ENCODE measurements around the gene HOXB7. TPM values are rescaled to one million over a fixed set of nuclear protein-coding genes. Genes with fewer than 3 reads are reported as not detected.

Gene HOXB7
- total RNA-seq, 2 experiments from 2014 or later: 9.2 to 16.3 TPM

DNA sequence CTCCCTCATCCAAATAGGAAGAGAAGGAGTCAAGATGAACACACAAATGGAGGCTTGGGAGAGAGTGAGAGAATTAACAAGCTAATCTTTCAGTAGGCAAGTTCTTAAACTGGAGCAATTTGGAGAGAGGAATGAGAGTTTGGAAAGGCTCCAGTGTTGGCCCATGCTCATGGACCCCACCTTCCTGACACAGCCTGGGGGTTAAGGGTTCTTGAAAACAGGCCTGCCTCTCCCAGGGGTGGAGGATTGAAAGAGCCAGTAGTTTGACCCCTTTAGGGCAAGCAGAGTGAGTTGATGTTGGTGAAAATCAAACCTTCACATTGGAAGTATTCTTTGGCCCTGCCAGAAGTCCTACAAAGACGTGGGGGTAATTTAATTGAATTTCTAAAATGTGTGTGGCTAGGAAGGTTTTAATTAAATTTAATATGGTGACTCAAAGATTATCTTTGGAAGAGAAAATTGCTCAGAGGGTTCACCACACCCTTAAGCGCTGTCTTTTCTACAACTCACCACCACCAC, 26.5 kb downstream of the HOXB7 start:
- H3K4me1 ChIP-seq (ENCODE audit: insufficient read depth, low read length, poor library complexity, severe bottlenecking): peaks cover 34% of the 10 kb centered on the region
- ChIA-PET POLR2A (no interaction called here), CTCF (ENCODE audit: unreplicated experiment) (no interaction called here)
- no peak overlapping the region for H2AFZ ChIP-seq (ENCODE audit: low read length)
- H3K9me3 ChIP-seq (ENCODE audit: low read length): no peaks in the 10 kb centered on the region
- intact Hi-C loops (cut with micrococcal nuclease; ENCODE audit: unreplicated experiment): no loop called here
- H3K79me2 ChIP-seq (ENCODE audit: insufficient read depth, low read depth, low read length): no peaks in the 10 kb centered on the region
- TF ChIP-seq EZH2phosphoT487 (IDR thresholded peaks at IDR 0.05; ENCODE audit: borderline replicate concordance, low read depth, low read length): no peak
- TF ChIP-seq, protein P1, sequence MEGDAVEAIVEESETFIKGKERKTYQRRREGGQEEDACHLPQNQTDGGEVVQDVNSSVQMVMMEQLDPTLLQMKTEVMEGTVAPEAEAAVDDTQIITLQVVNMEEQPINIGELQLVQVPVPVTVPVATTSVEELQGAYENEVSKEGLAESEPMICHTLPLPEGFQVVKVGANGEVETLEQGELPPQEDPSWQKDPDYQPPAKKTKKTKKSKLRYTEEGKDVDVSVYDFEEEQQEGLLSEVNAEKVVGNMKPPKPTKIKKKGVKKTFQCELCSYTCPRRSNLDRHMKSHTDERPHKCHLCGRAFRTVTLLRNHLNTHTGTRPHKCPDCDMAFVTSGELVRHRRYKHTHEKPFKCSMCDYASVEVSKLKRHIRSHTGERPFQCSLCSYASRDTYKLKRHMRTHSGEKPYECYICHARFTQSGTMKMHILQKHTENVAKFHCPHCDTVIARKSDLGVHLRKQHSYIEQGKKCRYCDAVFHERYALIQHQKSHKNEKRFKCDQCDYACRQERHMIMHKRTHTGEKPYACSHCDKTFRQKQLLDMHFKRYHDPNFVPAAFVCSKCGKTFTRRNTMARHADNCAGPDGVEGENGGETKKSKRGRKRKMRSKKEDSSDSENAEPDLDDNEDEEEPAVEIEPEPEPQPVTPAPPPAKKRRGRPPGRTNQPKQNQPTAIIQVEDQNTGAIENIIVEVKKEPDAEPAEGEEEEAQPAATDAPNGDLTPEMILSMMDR (conservative IDR thresholded peaks at IDR 0.05; ENCODE audit: low read length): no peak
- H3K27ac ChIP-seq (ENCODE audit: low read depth, low read length, poor library complexity, severe bottlenecking): no peak overlapping the region
- no peak overlapping the region for H3K4me3 ChIP-seq (ENCODE audit: low read depth, low read length, poor library complexity, severe bottlenecking)
- no peaks in the 10 kb centered on the region for H3K36me3 ChIP-seq (ENCODE audit: insufficient read depth, low read length)
- no TSS peak for BruUV-seq (replicated peaks)
- no peak for DNase-seq (ENCODE audit: low spot score)
- H3K9me2 ChIP-seq (ENCODE audit: insufficient read depth, low read length): no peaks in the 10 kb centered on the region
- no peaks in the 10 kb centered on the region for H4K20me1 ChIP-seq (ENCODE audit: insufficient read depth, low read length)
- no peak overlapping the region for H3K4me2 ChIP-seq (ENCODE audit: low read length)

GRCh38 chr17:48583708-48584222, 27.1 kb downstream of the HOXB7 start:
- Histone ChIP-seq H3K27ac (ENCODE audit: low read depth, low read length, poor library complexity, severe bottlenecking) (no peak overlapping the region), H3K9me2 (ENCODE audit: insufficient read depth, low read length) (no peaks in the 10 kb centered on the region), H2AFZ (ENCODE audit: low read length) (no peak overlapping the region), H3K9me3 (ENCODE audit: low read length) (no peaks in the 10 kb centered on the region), H3K4me3 (ENCODE audit: low read depth, low read length, poor library complexity, severe bottlenecking) (no peak overlapping the region), H3K4me1 (ENCODE audit: insufficient read depth, low read length, poor library complexity, severe bottlenecking) (peaks cover 40% of the 10 kb centered on the region), H3K36me3 (ENCODE audit: insufficient read depth, low read length) (no peaks in the 10 kb centered on the region), H3K4me2 (ENCODE audit: low read length) (no peak overlapping the region), H3K79me2 (ENCODE audit: insufficient read depth, low read depth, low read length) (no peaks in the 10 kb centered on the region), H4K20me1 (ENCODE audit: insufficient read depth, low read length) (no peaks in the 10 kb centered on the region)
- intact Hi-C loops (cut with micrococcal nuclease; ENCODE audit: unreplicated experiment): no loop called here
- CTCF ChIA-PET (ENCODE audit: unreplicated experiment): no interaction called here
- BruUV-seq (replicated peaks): no TSS peak
- DNase-seq (ENCODE audit: low spot score): no peak
- POLR2A ChIA-PET: no interaction called here
- TF ChIP-seq EZH2phosphoT487 (IDR thresholded peaks at IDR 0.05; ENCODE audit: borderline replicate concordance, low read depth, low read length): no peak
- TF ChIP-seq, protein P1 (conservative IDR thresholded peaks at IDR 0.05; ENCODE audit: low read length): no peak

DNA sequence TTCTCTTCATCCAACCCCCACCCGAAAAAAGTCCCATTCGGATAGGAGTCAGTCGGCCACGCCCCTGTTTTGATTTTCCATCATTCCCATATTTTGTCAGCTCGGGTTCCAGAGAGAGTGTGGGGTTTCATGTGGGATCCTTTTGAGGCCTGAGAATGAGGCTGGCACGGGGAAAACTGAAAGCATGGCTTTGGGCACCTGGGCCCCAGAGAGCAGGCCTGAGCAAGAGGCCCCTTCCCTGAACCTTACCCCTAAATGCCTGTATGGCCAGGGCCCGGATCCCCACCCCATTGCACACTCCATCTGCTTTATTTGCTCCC, 28.1 kb downstream of the HOXB7 start:
- DNase-seq (ENCODE audit: low spot score): no peak
- H3K9me3 ChIP-seq (ENCODE audit: low read length): no peaks in the 10 kb centered on the region
- H3K4me2 ChIP-seq (ENCODE audit: low read length): no peak overlapping the region

More for the DNA sequence above, 28.1 kb downstream of the HOXB7 start:
- no peak for TF ChIP-seq EZH2phosphoT487 (IDR thresholded peaks at IDR 0.05; ENCODE audit: borderline replicate concordance, low read depth, low read length)
- TF ChIP-seq, protein P1 (conservative IDR thresholded peaks at IDR 0.05; ENCODE audit: low read length): no peak
- intact Hi-C loops (cut with micrococcal nuclease; ENCODE audit: unreplicated experiment): no loop called here
- no TSS peak for BruUV-seq (replicated peaks)
- Histone ChIP-seq H3K4me3 (ENCODE audit: low read depth, low read length, poor library complexity, severe bottlenecking) (no peak overlapping the region), H3K79me2 (ENCODE audit: insufficient read depth, low read depth, low read length) (no peaks in the 10 kb centered on the region), H3K9me2 (ENCODE audit: insufficient read depth, low read length) (no peaks in the 10 kb centered on the region), H3K27ac (ENCODE audit: low read depth, low read length, poor library complexity, severe bottlenecking) (no peak overlapping the region), H3K4me1 (ENCODE audit: insufficient read depth, low read length, poor library complexity, severe bottlenecking) (peaks cover 35% of the 10 kb centered on the region), H4K20me1 (ENCODE audit: insufficient read depth, low read length) (no peaks in the 10 kb centered on the region), H2AFZ (ENCODE audit: low read length) (no peak overlapping the region), H3K36me3 (ENCODE audit: insufficient read depth, low read length) (no peaks in the 10 kb centered on the region)
- CTCF ChIA-PET (ENCODE audit: unreplicated experiment): no interaction called here
- POLR2A ChIA-PET: interaction anchor here (0.6 kb wide), 1 partner anchor 1076 kb away, joined by 3 read pairs; no protein-coding TSS in a partner anchor

Data from OCI-LY7 (cell line).